ENCODE results near the gene DMBX1. TPM values are rescaled to one million over a fixed set of nuclear protein-coding genes. Genes with fewer than 3 reads are reported as not detected.

Gene DMBX1
- total RNA-seq, 2 donors from 2014 or later = 5.7 to 16.6 TPM

- peaks cover 94% of the 10 kb centered on the region for H3K27me3 Mint-ChIP-seq (ENCODE audit: insufficient read depth)
- peaks cover 18% of the 10 kb centered on the region for H3K4me1 ChIP-seq (ENCODE audit: control insufficient read depth, insufficient read depth, low read length)
- peak overlapping the region; percentile 66 for H3K4me3 ChIP-seq (ENCODE audit: low read length)
- DNase-seq = peak; percentile 93
- 2 to 12% methylated on average over 24 to 84 of the region's 84 CpGs for WGBS, 2 experiments (ENCODE audit: insufficient coverage in 1 of 2, insufficient read length in 1 of 2)
- H3K9me3 ChIP-seq (ENCODE audit: control insufficient read depth, low read length) = no peaks in the 10 kb centered on the region
- H3K27ac Mint-ChIP-seq = peak overlapping the region; percentile 88
- peak overlapping the region; percentile 59 for H3K4me3 Mint-ChIP-seq
- H3K36me3 ChIP-seq (ENCODE audit: control insufficient read depth, insufficient read depth, low read length) = no peaks in the 10 kb centered on the region
- TF ChIP-seq, protein P1, sequence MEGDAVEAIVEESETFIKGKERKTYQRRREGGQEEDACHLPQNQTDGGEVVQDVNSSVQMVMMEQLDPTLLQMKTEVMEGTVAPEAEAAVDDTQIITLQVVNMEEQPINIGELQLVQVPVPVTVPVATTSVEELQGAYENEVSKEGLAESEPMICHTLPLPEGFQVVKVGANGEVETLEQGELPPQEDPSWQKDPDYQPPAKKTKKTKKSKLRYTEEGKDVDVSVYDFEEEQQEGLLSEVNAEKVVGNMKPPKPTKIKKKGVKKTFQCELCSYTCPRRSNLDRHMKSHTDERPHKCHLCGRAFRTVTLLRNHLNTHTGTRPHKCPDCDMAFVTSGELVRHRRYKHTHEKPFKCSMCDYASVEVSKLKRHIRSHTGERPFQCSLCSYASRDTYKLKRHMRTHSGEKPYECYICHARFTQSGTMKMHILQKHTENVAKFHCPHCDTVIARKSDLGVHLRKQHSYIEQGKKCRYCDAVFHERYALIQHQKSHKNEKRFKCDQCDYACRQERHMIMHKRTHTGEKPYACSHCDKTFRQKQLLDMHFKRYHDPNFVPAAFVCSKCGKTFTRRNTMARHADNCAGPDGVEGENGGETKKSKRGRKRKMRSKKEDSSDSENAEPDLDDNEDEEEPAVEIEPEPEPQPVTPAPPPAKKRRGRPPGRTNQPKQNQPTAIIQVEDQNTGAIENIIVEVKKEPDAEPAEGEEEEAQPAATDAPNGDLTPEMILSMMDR (conservative IDR thresholded peaks at IDR 0.05) = no peak
- no peak overlapping the region for H3K9ac ChIP-seq (ENCODE audit: extremely low read depth, low read length, poor library complexity, severe bottlenecking)
- peaks cover 14% of the 10 kb centered on the region for H3K9me3 Mint-ChIP-seq
- H3K4me1 Mint-ChIP-seq = peaks cover 44% of the 10 kb centered on the region
- peaks cover 3% of the 10 kb centered on the region for H3K36me3 Mint-ChIP-seq (ENCODE audit: low read depth)
- H3K27me3 ChIP-seq (ENCODE audit: control insufficient read depth, insufficient read depth, low read length, poor library complexity, severe bottlenecking) = peaks cover 79% of the 10 kb centered on the region
- H3K27ac ChIP-seq (ENCODE audit: low read depth, low read length) = no peak overlapping the region
These were observed 23.0 kb upstream of the DMBX1 start for GRCh38 chr1:46466477-46467182.

DNA sequence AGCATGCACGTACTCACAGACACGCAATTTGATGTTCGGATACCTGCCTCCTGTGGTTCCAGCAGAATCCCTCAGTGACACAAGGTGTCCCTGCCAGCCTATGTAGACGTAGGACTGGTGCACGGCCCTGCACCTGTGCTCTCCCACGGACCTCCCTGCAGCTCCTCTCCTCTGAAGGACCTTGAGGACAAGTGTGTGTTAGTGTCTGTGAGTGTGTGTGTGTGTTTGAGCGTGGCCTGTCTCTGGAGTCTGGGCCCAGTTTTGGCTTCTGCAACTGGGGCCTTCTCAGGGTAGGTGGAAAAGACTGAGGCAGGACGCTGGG lies 22.5 kb upstream of the DMBX1 start:
- no peaks in the 10 kb centered on the region for H3K9me3 ChIP-seq (ENCODE audit: control insufficient read depth, low read length)
- H3K4me1 ChIP-seq (ENCODE audit: control insufficient read depth, insufficient read depth, low read length) = peaks cover 13% of the 10 kb centered on the region
- 39 to 45% methylated on average over 6 to 8 of the region's 8 CpGs for WGBS, 2 experiments (ENCODE audit: insufficient coverage in 1 of 2, insufficient read length in 1 of 2)
- H3K27me3 ChIP-seq (ENCODE audit: control insufficient read depth, insufficient read depth, low read length, poor library complexity, severe bottlenecking) = peaks cover 82% of the 10 kb centered on the region
- H3K27ac ChIP-seq (ENCODE audit: low read depth, low read length) = no peak overlapping the region
- TF ChIP-seq, protein P1 (conservative IDR thresholded peaks at IDR 0.05) = no peak
- H3K9me3 Mint-ChIP-seq = peaks cover 14% of the 10 kb centered on the region
- H3K4me1 Mint-ChIP-seq = peaks cover 39% of the 10 kb centered on the region
- peak overlapping the region; percentile 66 for H3K4me3 ChIP-seq (ENCODE audit: low read length)
- H3K27me3 Mint-ChIP-seq (ENCODE audit: insufficient read depth) = peaks cover 97% of the 10 kb centered on the region
- peaks cover 3% of the 10 kb centered on the region for H3K36me3 Mint-ChIP-seq (ENCODE audit: low read depth)
- DNase-seq = no peak
- peak overlapping the region; percentile 88 for H3K27ac Mint-ChIP-seq
- no peak overlapping the region for H3K9ac ChIP-seq (ENCODE audit: extremely low read depth, low read length, poor library complexity, severe bottlenecking)
- peak overlapping the region; percentile 59 for H3K4me3 Mint-ChIP-seq
- H3K36me3 ChIP-seq (ENCODE audit: control insufficient read depth, insufficient read depth, low read length) = no peaks in the 10 kb centered on the region

DNA sequence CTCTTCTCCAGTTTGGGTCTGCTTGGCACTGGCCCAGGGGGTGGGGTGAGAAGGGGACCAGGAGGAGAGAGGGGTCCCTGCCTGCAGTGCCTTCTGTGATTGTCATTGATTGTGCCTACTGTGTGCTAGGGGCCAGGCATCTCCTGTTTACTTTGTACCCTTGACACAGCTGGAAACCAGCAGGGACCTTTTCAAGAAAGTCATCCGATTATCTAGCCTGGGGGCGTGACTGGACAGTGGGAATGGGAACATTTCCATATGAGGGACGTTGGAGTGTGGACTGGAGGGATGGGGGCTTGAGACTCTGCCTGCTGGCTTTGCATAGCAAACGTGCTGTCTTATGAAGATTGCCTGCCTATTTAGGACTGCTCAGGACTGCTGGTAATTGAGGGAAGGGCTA lies 19.8 kb upstream of the DMBX1 start:
- DNase-seq = no peak
- peaks cover 88% of the 10 kb centered on the region for H3K27me3 ChIP-seq (ENCODE audit: control insufficient read depth, insufficient read depth, low read length, poor library complexity, severe bottlenecking)
- TF ChIP-seq, protein P1 (conservative IDR thresholded peaks at IDR 0.05) = no peak
- H3K4me1 Mint-ChIP-seq = peaks cover 37% of the 10 kb centered on the region
- no peak overlapping the region for H3K4me3 ChIP-seq (ENCODE audit: low read length)
- H3K9me3 Mint-ChIP-seq = peaks cover 5% of the 10 kb centered on the region
- peaks cover 98% of the 10 kb centered on the region for H3K27me3 Mint-ChIP-seq (ENCODE audit: insufficient read depth)
- H3K4me3 Mint-ChIP-seq = no peak overlapping the region
- no peaks in the 10 kb centered on the region for H3K36me3 Mint-ChIP-seq (ENCODE audit: low read depth)
- no peaks in the 10 kb centered on the region for H3K9me3 ChIP-seq (ENCODE audit: control insufficient read depth, low read length)
- H3K27ac ChIP-seq (ENCODE audit: low read depth, low read length) = no peak overlapping the region
- H3K27ac Mint-ChIP-seq = no peak overlapping the region
- H3K36me3 ChIP-seq (ENCODE audit: control insufficient read depth, insufficient read depth, low read length) = no peaks in the 10 kb centered on the region
- WGBS, 2 experiments (ENCODE audit: insufficient coverage in 1 of 2, insufficient read length in 1 of 2) = 55 to 58% methylated on average over 2 to 4 of the region's 4 CpGs
- H3K9ac ChIP-seq (ENCODE audit: extremely low read depth, low read length, poor library complexity, severe bottlenecking) = no peak overlapping the region
- peaks cover 12% of the 10 kb centered on the region for H3K4me1 ChIP-seq (ENCODE audit: control insufficient read depth, insufficient read depth, low read length)

Data from endodermal cell (in vitro differentiated cells).